GM18517 (cell line): Measurements from ENCODE around the gene FAM210A.
"Not testable (repeated sequence)": the region's sequence is repeated elsewhere in the genome, so short reads cannot be mapped to it uniquely, and the experiment has no call there.

ENCODE experiments used
- ATAC-seq: cut with Tn5 transposase; IDR thresholded peaks from one replicate; pipeline ENCODE4 v1.9.1; 2021; ENCODE audit warnings: mild to moderate bottlenecking, moderate library complexity; ENCODE audit not compliant: unreplicated experiment

Gene FAM210A

DNA sequence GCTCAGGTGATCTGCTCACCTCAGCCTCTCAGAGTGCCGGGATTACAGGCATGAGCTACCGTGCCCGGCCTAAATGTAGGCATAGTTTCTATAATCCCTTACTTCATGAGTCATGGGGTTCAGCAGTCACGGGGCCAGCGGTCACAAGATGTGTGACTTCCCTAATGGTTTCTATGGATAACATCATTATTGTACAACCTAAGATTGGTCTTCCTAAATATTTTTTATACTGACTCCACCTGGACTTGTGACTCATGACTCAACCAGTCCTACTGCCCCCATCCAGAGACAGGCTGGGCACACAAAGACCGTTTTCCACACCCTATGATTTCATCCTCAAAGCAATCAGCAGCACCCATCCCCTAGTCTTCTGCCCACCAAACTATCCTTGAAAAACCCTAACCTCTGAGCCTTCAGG, 15.9 kb downstream of the FAM210A start:
- ATAC-seq = no peak

DNA sequence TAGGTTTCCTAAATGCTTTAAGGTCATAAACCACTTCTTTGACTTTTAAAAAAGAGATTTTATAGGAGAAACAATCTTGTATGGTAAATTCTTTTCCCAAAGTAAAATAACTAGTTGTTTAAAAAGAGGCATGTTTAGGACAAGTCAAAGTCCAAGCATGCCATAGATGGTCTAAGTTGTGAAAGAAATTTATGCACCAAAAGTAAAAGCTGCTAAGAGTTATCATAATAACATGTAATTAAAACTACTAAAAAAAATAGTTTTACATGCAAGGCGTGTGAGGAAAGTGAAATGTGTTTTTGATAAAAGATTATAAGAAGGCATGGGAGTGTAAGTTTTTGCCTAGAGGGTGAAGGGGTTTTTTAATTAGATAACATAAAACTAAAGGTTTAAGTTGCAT, 22.5 kb downstream of the FAM210A start:
- ATAC-seq = no peak

DNA sequence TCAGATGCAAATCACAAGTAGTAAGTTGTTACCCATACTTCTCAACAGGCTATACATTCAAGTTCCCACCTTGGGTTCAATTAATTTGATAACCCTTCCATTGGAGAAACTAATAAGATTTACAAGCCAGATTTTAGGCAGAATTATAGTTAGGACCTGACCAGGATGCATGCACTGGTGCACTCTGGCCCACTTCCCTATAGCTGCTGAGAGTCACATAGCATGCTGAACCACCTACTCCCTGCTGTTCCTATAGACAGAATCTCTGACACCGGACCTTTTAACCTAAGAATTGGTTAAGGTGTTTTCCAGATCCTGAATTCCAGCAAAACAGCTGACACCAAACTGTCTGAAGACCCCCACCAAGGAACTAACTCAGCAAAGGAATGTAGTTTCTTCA, 26.2 kb downstream of the FAM210A start:
- ATAC-seq = no peak

DNA sequence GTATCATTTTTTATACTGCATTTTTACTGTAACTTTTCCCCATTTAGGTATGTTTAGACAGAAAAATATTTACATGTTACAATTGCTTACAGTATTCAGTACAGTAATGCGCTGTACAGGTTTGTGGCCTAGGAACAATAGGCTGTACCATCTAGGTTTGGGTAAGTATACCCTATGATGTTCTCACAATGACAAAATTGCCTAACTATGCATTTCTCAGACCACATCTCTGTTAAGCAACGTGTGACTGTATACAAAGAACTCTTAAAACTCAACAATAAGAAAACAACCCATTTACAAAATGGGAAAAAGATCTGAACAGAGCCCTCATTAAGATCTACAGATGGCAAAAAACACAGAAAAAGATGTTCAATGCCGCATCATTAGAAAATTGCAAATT, 29.4 kb downstream of the FAM210A start:
- ATAC-seq = no peak

DNA sequence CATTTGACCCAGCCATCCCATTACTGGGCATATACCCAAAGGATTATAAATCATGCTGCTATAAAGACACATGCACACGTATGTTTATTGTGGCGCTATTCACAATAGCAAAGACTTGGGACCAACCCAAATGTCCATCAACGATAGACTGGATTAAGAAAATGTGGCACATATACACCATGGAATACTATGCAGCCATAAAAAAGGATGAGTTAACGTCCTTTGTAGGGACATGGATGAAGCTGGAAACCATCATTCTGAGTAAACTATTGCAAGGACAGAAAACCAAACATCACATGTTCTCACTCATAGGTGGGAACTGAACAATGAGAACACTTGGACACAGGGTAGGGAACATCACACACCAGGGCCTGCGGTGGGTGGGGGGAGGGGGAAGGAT, 31.0 kb downstream of the FAM210A start:
- not testable (repeated sequence) for ATAC-seq

DNA sequence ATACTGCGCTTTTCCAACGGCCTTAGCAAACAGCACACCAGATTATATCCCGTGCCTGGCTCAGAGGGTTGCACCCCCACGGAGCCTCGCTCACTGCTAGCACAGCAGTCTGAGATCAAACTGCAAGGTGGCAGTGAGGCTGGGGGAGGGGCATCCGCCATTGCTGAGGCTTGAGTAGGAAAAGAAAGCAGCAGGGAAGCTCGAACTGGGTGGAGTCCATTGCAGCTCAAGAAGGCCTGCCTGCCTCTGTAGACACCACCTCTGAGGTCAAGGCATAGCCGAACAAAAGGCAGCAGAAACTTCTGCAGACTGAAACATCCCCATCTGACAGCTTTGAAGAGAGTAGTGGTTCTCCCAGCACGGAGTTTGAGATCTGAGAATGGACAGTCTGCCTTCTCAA, 36.3 kb downstream of the FAM210A start:
- ATAC-seq = not testable (repeated sequence)

DNA sequence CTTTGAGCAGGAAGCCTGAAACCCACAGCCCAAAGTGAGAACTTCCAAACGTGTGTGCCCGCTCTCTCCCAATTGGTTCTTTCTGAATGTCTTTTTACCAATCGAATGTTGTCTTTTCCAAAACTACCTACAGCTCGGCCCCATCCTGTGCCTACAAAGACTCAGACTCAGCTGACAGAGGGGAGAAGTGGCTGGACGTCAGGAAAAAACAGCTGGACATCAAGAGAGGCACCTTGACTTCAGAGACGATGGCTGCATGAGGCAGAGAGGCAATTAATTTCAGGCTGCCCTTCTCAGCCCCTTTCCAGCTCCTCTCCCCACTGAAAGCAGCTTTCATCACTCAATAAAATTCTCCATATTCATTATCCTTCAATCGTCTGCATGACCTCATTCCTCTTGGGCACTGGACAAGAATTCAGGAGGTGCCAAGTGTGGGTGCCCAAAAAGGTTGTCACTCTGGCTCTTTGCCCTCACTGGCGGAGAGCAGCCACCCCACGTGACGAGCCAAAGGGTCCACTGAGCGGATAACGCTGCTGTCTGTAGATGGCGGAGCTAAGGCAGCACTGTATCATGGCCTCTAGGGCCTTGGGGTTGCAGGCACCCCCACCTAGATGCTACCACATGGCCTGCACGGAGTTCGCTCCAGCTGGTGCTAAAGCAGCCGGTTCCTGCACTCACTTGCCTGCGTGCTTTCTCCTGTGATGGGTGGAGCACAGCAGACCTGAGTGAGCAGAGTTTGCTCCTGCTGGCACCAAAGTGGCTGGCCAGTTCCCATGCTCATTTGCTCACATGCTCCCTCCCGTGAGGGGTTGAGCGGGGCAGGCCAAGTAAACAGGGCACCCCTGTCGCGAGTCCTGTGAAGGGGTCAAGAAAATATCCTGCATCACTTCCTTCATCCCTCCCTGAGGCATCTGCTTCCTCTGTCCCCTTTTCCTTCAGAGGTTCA, 37.9 kb downstream of the FAM210A start:
- no peak for ATAC-seq

DNA sequence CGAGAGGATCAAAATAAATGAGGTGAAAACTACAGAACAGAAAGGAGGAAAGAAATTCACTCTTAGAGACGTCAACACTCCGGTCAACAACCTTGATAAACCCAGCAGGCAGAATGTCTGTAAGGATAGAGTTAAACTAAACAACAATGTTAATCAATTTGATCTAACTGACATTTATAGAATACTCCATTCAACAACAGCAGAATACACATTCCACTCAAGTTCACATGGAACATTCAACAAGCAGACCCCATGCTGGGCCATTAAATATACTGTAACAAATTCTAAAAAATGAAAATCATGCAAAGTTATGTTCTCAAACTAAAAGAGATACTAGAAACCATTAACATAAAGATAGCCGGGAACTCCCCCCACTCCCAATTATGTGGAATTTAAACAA, 41.8 kb downstream of the FAM210A start:
- ATAC-seq = no peak

DNA sequence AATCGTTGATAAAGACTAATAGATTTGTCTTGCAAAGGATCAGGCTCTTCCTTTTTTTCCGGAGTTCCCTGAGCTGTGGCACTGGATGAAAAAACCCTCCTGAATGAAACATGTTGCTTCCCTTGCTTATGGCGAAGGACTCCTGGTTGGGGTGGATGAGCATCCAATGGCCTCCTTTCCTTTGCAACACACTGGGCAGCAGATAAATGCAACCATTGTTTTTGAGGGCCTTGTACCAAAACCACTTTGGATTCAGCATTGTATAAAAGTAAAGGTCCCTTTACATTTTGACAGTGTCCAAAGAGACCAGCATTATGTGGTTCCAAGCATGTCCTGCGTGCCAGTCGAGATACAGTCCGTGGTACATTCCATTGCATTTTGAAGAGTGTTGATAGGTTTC, 44.7 kb downstream of the FAM210A start:
- ATAC-seq = no peak

DNA sequence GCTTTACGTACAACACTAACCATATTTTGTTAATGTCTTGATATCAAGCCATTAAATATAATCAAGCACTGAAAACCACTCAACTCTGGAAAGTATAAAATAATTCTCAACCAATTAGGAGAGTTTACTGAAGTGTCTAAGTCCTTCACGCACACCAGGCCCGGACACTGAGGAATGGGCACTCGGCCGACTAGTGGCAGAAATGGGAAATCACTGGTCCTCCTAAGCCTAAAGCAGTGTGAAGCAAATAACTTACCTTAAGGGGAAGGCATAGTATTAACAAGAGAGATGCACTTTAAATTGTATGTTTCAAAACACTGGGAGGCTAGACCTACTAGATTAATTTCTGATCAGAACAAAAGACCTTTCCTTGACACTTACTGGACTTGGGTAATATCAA, 45.7 kb downstream of the FAM210A start:
- ATAC-seq = no peak

DNA sequence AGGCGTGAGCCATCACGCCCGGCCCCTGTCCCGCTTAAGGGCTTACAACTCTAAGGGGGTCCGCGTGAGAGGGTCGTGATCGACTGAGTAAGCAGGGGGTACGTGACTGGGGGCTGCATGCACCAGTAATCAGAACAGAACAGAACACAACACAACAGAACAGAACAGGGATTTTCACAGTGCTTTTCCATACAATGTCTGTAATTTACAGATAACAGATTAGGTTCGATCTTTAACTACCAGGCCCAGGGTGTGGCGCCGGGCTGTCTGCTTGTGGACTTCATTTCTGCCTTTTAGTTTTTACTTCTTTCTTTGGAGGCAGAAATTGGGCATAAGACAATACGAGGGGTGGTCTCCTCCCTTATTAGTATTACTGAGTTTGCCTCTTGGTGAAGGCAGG, 49.0 kb downstream of the FAM210A start:
- not testable (repeated sequence) for ATAC-seq

DNA sequence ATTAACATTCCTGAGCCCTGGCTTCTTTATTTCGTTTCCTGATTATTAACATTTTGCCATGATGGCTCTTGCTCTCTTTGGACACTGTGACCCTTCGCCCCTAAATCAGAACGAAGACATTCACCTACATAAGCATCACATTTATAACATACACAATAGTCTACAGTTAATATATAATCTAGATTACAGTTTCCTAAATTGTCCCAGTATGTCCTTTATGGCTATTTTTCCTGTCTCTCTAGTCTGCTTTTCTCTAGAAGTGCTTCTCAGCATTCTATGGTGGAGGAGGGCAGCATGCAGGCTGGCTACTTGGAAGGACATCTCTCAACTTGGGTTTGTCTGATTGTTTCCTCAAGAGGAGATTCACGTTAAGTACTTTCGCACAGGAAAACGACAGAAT, 49.9 kb downstream of the FAM210A start:
- no peak for ATAC-seq

DNA sequence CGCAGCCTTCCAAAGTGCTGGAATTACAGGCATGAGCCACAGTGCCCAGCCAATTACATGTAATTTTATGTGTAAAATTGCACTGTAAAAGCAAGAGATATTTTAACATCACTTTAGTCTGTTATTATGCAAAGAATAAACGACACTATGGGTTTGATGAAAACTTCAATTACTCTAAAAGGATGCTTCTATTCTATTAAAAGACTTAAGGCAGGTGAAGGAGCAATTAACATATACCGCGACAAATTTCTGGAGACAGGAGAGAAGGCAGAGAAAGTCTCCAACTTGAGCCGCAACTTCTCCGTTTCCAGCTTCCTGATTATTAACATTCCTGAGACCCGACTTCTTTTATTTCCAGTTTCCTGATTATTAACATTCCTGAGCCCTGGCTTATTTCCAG, 53.7 kb downstream of the FAM210A start:
- no peak for ATAC-seq

DNA sequence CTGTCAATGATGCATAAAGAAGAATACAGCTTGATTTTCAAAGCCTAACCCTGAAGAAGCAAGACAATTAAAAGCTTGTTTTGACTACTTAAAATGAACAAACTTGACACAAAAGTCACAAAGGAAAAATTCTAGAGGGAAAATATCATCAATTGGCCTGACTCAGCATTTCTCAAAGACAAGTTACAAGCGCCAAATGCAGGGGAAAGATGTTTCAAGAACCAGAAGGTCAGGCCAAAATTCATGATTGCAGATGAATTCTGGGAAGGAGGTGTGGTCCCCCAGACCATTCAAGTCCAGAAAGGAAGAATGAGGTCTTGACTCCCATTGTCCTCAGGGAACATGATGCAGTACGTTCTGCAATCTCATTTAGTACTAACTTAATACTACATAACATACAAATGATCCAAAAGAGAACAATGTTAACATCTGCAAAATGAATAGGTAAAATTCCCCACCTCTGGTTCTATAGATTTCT, 64.5 kb downstream of the FAM210A start:
- no peak for ATAC-seq

DNA sequence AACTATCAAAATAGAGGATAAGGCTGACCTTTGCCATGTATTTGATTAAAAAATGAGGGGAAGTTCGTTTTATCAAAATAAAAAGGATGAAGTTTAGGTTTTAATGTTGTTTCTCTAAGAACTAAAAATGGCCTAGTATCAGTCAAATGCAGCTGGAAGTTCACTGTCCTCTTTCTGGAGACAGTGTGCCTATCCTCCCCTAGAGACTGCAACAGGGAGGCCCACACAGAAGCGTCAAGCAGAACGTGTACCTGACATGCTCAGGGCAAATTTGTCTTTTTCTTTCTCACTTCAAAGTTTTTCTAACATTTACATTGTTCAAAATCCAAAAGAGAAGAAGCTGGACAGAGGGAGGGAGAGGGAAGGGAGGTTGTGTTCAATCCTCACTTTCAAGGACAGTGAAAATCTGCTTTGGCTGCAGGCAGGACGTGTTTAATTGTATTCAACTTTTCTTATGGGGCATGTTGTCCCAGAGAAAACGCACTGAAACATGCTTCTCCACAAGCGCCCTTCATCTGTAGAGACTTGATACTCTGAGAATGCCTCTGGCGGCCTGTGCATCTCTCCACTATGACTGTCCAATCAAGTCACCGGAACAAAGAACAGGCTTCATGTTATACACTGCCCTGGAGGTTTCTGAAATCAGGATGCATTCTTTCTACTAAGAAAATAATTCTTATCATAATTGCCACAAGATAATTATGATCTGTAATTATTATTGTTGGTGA, 65.1 kb downstream of the FAM210A start:
- no peak for ATAC-seq

DNA sequence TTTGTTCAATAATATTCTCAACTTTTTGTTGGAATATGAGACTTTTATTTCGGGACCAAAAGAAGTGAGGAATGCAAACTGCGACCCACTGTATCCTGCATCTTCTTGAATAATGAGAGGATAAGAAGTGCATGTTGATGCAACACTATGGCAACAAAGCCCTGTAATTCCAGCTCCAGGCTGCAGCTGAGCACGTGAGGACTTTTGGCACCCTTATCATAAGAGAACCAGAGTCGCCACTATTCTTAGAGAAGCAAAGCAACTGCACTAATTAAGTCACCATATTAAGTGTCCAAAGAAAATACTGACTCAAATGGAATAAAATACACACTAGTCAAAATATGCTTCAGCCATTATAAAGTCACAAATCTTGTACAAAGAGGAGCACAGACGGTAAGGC, 65.8 kb downstream of the FAM210A start:
- no peak for ATAC-seq

DNA sequence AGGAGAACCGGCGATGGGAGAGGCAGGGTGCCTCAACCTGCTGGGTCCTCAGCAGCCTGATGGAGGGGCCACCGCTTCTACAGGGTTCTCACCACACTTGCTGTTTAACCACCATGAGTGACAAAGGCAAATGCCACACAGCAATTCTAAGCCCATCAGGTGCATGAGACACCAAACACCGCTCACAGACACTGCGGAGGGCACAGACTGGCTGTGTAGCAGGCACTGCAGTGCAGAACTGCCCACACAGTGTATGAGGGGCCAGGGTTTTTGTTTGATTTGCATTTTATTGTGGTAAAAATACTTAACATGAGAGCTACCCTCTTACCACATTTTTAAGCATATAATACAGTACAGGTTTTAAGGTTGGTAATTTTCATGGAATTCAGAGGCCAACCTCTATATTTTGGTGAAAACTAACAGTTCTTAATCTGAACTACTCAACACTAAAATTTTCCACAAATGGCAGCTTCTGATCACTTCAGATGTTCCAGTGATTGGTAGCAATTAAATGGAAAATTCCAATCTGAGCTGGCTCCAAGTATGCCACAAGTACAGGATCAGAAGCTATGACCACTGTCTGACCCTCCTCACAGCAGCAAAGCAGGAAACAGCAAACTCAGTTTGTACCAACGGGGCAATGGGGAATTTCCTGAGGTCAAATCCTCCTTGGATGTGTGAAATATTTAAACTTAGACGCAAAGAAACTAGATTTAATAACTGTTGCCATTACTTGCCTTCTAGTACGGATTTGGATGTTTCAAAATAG, 67.7 kb downstream of the FAM210A start:
- ATAC-seq = no peak

DNA sequence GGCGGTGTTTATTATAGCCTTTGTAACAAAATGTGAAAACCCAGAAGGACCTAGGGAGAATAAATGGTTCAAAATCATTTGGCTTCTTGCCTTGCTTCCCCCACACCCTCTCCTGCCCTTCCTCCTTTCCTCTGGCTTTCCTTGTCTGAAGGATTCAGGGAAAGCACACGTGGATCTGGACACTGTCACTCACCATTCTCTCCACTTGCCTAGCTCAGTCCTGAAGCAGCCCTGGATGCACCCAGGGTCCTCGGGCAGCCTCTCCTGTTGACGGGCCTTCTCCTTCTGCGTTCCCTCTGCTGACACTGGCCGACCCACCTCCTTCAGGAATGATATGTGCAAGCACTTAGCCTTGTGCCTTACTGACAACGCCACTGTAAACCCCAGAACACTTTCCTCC, 68.4 kb downstream of the FAM210A start:
- no peak for ATAC-seq

DNA sequence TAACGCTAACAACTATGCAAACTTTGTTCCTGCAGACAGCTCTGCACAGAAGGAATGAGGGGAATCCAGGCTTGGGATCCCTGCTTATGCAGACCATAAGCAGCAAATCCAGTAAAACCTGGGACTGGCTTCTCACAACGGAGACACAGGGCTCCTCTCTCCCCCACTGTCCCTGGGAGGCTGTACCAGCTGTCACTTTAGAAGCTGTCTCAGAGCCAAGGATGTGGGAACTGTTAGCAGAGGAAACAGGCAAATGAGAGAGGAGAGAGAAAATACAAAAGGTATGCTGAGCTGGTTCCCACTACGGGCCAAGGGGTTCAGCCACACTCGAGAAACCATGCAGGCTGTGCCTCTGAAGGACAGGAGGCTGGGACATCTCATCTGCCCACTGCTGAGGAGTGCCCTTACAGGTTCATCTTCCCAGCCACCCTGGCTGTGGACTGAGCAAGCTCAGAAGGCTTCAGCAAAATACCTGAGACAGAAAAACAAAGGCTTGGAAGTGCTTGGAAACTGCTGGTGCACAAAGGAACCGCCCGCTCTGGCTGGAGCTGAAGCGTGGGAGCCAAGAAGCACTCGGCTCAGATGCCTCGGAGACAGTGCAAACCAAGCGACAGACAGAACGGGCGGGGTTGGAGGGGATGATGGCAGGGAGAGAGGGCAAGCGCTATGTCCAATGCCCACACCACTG, 72.5 kb downstream of the FAM210A start:
- no peak for ATAC-seq
